GM19452 (cell line): Measurements from ENCODE around the gene SMAD6.

Experiments used
- ATAC-seq: cut with Tn5 transposase; IDR thresholded peaks from one replicate; pipeline ENCODE4 v1.9.1; 2021; ENCODE audit not compliant: unreplicated experiment

The SMAD6 gene

DNA sequence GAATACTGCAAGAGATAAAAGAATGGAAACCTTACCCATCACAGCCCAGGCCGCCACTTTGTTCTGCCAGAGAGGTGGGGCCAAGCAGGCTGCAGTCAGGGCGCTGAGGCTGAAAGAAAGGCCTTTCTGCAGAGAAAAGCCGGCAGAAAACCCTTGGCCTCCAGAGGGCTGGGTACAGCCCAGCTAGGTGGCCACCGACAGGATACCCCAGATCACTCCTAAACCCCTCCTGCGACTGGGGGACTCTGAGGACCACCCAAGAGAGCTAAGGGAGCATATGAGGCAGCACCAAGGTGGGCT lies 69.3 kb downstream of the SMAD6 start:
- ATAC-seq: no peak

DNA sequence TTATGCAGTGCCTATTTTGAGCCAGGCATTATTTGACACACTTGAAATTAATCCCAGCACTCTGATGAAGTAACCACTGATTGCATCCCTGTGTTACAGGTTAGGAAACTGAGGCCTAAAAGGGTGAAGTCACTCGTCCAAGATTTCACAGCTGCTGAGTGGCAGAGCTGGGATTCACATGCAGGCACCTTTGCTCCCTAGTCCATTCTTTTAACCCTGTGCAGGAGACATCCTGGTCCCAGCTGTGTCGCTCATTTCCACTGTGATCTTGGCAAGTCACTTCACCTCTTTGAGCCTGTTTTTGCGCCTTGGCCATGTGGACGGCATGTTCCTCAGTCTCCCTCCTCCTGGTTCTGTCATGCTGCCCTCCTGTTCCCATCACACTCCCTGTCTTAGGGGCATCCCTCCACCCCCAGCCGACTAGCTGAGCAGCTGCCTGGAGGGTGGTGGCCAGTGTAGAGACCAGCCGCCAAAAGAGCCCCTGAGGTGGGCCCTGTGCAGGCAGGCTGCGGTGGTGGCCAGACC lies 70.6 kb downstream of the SMAD6 start:
- ATAC-seq: no peak

DNA sequence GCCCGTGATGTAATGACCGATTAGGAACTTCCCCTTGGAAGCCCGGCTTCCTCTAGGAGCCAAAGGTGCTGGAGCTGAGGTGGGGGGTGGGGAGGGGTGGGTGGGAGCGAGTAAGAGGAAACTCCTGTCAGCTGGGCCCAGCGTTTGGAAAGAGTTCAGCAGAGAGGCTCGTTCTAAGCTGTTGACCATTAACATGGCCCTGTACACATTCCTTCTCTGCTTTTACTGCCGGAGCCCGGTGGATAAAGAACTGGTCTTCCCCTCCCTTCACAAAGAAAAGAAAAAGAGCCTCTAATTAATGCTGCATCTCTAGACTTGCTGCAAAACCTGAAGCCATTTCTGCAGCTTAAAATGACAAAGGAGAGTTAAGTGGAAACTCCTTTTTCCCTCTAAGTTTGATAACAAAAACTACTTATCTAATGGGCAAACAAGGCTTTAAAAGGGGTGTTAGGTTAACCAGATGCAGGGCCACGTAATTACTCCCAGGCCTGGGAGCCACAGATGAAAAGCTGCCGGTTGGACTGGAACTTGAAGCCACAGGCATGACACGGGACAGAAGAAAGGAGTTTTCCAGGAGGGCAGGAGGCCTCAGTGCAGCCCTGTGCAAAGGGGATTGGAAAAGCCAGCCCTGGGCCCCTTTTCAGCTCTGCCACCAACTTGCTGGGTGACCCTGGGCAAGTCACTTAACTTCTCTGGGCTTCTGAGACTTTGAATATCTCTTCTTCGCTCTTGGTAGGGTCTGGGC lies 71.3 kb downstream of the SMAD6 start:
- ATAC-seq: no peak

DNA sequence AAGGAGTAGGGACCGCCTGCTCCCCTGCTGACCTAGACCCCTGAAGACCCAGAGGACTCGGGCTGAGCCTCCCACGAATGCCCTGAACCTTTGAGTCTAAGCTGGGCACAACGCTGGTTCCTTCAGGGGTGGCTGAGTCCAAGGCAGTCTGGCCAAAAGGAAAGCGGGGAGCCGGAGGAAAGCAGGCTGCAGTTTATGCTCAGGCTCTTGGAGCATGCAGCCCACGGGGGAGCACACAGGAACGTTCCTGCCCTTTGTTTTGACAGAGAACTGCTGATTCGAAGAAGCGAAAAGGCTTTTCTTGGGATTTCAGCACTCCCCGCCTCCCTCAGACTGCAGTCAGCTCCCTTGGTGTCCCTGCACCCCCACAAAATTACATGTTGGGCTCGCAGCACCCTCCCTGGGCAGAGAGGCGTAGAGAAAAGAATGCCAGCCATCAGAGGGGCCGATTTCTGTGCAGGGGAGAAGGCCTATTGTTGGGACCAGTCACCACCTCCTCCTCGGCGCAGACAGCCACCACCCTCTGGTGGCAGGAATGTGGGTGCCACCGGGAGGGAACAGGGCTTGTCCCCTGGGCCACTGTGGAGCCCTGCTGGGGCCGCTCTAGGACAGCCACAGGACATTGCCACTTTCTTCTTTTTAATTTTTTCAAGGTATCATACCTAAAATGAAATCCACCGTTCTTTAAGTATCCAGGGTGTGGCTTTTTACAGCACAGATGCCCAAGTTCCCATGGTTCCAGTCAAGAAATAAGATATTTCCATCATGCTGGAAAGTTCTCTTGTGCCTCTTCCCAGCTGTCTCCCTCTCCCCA lies 72.2 kb downstream of the SMAD6 start:
- ATAC-seq: no peak

DNA sequence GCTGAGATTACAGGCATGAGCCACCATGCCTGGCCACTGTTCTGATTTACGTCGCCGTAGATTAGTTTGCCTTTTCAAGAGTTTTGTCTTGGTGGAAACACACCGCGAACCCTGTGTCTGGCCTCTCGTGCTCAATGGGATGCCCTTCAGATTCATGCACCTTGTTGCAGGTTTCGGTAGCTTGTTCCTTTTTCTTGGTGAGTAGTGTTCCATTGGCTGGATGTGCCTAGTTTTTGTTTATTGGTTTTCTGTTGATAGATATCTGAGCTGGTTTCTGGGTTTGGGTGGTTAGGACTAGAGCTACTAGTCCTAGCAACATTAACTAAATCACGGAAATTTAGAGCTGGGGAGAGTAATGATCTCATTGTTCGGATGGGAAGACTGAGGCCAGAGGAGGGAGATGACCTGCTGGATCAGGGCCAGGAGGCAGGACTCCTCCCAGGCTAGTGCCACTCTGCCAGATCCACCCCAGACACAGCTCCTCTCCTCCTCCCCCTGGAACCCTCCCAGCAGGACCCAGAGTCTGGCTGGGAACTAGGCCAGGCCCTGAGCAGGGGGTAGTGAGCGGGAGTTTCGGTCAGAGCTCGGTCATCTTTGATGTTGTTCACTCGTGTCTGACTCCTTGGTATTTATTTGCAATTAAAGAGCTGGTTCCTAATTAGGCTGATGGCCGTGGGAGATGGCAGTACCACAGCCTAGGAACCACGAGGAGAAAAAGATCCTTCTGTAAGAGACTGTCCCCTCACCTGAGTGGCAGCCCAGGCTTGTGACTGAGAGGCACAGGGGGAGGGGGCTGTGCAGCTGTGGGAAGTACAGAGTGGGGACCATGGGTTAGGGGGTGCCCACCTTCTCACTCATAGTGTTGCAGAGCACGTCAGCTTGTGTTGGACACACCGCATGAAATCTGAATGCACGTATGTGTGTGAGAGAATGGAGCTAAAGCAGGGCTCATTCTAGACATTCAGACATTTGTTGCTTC lies 73.4 kb downstream of the SMAD6 start:
- no peak for ATAC-seq

DNA sequence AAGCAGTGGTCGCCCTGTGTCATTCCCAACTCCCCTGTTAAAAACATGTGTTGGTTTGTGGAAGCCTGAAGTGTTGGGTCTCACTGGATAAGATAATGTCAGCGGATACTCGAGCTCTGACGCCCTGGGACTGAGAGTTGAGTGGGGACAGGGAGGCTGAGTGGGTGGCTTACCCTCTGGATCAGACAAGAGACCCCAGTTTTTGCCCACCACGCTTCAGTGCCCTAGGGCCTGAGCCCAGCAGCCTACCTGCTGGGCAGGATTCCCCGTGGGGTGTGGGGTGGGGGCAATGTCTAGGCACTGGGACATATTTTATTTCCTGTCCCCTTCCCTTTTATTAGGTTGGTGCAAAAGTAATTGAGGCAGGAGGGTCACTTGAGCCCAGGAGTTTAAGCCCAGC lies 75.0 kb downstream of the SMAD6 start:
- ATAC-seq: no peak

DNA sequence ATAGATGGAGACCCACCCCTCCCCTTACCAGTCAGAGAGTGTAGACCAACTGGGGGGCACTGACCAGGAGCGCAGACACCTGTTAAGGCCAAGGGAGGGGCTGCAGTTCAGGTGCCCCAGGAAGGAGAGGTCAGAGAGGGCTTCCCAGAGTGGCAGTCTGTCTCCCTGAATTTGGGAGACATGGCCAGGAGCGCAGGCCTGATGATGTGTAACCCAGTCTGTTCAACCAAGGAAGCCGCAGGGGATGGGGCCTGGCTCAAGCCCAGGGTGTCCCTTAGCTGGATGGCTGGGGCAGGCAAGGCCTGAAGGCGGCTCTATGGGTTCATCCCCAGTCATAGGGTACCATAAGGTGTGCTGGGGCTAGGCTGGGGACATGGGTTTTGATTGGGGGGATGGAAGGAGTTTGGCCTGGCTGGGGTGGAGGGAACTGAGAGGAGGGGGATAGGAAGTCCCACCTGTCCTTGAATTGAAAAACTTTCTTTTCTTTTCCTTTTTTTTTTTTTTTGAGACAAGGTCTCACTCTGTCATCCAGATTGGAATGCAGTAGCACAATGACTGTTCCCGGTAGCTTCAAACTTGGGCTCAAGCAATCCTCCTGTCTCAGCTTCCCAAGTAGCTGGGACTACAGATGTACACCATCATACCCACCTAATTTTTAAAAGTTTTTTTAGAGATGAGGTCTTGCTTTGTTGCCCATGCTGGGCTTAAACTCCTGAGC lies 75.7 kb downstream of the SMAD6 start:
- no peak for ATAC-seq

DNA sequence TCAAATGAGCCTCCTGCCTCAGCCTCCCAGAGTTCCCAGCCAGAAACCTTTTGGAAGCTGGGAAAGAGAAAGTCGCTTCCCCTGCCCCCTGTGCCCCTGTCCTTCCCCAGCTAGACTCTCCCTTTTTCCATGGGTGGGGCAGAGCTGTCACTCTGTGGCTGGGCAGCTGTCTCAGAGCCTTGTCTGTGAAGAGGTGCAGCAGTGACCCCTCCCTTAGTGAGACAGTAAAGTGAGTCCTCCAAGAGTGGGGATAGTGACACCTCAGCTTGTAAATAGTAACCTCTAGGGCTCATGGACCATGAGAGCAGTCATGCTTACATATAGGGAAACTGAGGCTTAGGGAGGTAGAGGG lies 76.3 kb downstream of the SMAD6 start:
- no peak for ATAC-seq

DNA sequence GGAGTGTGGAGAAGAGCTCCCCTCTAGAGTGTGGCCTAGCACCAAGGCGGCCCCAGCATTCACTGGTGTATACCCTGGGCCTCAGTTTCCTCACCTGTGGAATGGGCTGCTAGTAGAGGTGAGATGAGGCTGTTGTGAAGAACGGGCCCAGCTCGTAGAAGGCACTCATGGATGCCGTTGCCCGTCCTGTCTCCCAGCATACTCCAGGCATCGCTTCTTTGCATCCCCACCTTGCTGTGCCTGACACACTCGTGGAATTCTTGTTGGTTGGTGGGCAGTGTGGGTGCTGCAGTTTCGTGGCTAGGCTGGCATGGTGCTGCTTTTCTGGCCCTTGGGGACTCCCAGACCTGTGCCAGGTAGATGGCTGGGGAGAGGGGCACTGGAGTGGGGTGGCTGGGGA lies 76.7 kb downstream of the SMAD6 start:
- no peak for ATAC-seq

DNA sequence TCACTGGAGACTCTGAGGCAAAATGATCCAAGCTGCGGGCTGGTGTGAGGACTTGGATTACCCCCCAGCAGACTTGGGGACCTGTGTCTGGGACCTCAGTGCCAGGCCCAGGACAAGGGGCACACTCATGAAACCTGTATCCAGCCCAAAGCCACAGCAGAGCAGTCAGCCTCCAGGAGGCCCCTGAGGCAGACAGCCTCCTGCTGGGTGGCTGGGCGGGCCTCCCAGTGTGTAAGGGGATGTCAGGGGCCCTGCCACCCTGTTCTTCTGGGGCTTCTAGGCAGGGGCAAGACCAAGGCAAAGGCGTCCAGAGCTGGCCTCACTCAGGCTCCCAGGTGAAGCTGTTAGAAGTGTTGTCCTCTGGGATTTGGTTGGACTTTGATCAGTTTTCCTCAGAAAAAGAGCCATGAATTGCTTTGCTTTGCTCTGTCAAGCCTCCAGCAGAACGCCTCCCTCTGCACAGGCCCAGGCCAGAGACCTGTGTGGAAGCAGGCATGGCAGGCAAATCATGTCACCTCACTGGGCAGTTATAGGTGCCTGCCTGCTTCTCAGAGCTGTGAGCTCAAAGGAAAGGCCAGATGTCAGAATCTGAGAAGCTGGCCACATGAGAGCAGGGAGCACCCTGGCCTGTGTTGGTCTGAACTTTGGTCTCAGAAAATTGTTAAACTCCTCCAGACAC lies 77.4 kb downstream of the SMAD6 start:
- ATAC-seq: no peak

DNA sequence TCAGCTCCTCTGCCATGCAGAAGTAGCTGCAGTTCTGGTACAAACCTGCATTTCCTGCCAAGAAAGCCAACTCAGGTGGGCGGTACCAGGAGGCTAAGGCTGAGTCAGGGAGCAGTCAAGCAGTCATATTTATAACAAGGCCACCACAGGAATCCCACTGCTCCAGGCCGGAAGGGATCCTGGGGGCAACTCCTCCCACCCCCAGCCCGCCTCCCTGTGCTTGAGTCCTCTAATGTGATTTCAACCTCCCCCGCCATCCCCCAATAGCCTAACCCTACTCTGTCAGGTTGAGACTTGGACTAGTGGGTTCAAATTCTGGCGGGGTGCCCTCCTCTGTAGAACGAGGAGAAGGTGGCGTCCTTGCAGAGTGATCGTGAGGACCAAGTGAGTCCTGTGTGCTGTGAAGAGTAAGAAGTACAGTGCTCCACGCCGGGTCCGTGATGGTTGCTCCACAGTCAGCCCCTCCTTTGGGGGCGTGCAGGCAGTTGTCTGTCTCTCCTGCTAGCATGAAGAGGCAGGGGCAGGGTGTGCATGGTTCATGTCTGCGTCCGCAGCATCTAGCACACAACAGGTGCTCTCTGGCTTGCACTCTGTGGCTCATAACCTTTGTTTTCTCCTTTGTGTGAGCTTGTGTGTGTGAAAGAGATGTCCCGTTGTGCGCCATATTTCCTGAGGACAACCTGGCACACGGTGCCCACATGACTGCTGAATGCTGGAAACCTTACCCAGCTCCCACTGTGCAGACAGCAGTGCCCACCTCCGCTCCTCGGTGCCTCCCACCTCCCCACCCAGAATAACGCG lies 78.3 kb downstream of the SMAD6 start:
- no peak for ATAC-seq

DNA sequence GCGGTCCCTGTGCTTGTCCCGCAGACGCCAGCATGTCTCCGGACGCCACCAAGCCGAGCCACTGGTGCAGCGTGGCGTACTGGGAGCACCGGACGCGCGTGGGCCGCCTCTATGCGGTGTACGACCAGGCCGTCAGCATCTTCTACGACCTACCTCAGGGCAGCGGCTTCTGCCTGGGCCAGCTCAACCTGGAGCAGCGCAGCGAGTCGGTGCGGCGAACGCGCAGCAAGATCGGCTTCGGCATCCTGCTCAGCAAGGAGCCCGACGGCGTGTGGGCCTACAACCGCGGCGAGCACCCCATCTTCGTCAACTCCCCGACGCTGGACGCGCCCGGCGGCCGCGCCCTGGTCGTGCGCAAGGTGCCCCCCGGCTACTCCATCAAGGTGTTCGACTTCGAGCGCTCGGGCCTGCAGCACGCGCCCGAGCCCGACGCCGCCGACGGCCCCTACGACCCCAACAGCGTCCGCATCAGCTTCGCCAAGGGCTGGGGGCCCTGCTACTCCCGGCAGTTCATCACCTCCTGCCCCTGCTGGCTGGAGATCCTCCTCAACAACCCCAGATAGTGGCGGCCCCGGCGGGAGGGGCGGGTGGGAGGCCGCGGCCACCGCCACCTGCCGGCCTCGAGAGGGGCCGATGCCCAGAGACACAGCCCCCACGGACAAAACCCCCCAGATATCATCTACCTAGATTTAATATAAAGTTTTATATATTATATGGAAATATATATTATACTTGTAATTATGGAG lies 79.1 kb downstream of the SMAD6 start:
- no peak for ATAC-seq

DNA sequence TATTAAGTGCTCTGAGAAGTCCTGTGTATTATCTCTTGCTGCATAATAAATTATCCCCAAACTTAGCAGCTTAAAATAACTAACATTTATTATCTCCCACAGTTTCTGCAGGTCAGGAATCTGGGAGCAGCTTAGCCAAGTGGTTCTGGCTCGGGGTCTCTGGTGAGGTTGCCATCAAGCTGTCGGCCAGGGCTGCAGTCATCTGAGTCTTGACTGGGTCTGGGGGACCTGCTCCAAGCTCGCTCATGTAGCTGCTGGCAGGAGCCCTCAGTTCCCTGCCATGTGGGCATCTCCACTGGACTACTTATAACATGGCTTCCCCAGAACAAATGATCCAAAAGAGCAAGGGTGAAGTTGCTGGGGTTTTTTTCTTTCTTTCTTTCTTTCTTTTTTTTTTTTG lies 80.7 kb downstream of the SMAD6 start:
- no peak for ATAC-seq

DNA sequence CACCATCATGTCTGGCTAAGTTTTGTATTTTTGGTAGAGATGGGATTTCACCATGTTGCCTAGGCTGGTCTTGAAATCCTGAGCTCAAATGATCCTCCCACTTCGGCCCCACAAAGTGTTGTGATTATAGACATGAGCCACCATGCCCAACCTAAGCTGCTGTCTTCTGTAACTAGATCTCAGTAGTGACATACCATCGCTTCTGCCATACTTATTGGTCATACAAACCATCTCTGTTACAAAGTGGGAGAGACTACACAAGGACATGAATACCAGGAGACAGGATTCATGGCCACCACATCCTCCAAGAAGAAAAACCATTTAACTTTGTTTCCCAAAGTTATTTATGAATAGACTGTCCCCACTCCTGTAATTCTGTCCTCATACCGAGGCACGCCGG lies 81.3 kb downstream of the SMAD6 start:
- ATAC-seq: no peak

DNA sequence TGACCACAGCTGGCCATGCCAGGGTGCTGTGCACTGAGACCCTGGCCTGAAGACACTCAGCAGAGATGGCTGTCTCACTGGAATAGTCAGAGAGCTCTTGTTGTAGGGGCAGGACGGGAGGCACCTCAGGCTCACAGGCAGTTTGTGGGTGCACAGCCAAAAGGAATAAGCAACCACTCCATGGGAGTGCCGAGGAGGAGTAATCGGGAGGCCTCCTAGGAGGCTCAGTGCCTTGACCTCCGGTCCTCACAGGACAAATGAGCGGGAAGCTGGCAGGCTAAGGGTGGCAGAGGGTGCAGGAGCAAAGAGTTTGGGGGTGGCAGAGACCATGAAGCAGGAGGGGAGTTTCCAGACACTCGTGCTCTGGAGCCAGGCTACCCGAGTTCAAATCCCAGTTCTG lies 81.7 kb downstream of the SMAD6 start:
- no peak for ATAC-seq

DNA sequence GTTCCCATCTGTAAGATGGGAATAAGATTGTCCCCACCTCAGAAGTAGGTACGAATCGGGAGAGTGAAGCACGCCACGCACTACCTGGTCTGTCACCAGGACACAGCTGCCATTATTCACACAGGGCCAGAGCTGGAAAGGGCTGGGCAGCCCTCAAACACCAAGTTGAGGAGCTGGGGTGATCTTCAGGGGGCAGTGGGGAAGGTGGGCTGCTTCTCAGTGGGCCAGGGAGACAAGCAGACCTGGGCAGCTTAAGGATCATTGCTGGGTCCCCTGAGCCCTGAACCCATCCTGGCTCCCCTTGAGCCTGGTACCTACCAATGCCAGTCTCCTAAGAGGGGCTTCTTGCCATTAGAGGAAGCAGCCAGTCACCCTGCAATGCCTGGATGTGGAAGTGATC lies 82.1 kb downstream of the SMAD6 start:
- no peak for ATAC-seq

DNA sequence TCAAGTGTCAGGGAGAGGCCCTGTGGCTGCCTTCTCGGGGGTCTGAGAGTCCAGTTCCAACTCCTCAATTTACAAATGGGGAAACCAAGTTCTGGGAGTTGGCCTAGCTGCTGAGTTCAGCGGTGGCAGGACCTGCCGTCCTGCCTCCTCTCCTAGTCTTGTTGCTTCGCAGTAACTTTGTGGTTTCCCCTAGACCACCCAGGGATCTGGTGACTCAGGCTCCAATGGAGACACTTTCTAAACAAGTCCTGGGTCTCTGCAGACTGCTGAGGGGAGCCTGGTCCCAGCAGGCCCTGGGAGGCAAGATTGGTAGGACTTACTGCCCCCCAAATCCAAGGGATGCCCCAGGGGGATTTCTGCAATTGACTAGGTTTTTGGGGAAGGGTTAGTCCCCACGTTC lies 83.6 kb downstream of the SMAD6 start:
- ATAC-seq: no peak

DNA sequence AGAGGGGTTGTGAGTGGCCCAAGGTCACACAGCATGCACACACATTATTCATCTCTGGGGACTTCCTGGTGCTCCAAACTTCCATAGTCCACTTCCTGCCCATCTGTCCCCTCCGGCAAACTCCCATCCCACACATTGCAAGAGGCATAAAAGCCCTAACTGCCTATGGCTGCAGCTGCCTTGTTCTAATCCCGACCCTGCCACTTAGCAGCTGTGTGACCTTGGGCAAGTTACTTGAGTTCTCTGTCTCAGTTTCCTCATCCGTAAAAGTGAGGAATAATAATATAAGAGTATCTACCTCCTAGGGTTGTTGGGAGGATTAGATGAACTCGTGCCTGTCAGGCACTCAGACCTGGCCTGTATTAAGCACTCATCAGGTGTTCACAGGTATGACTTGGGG lies 84.2 kb downstream of the SMAD6 start:
- no peak for ATAC-seq
